Right lobe of liver (tissue), 6 donors: ENCODE results near the gene PAFAH2. TPM values are rescaled to one million over a fixed set of nuclear protein-coding genes. Genes with fewer than 3 reads are reported as not detected.

ENCODE experiments used
- ATAC-seq, 4 donors: fragments of 200-7000 bp; cut with Tn5 transposase; one replicate each; pipeline ENCODE4 v1.9.1; 2020; ENCODE audit warnings: mild to moderate bottlenecking in 4 of 4, moderate library complexity in 4 of 4
- DNase-seq, 3 donors: peaks; one replicate each; pipeline ENCODE4 v3.0.0-alpha.2; 2020
- H3K27ac ChIP-seq, 3 donors: fragments of 200-600 bp; one replicate each; pipeline ENCODE4 v1.8.0; 2022
- H3K27me3 ChIP-seq, 2 donors: fragments of 200-600 bp; one replicate each; pipeline ENCODE4 v1.8.0; 2022
- H3K36me3 ChIP-seq, 4 donors: fragments of 200-600 bp; sonication (generic) in 1 of 4; one replicate each; pipeline versions ENCODE4 v1.5.1 to v1.8.0; 2017 to 2022; ENCODE audit warnings: control low read depth in 1 of 4
- H3K4me1 ChIP-seq, 4 donors: fragments of 200-600 bp; sonication (generic) in 1 of 4; one replicate each; pipeline versions ENCODE4 v1.5.1 to v1.8.0; 2017 to 2022; ENCODE audit warnings: control low read depth in 1 of 4
- H3K4me3 ChIP-seq, 3 donors: fragments of 200-600 bp; one replicate each; pipeline ENCODE4 v1.8.0; 2022
- H3K9me3 ChIP-seq, 4 donors: fragments of 200-600 bp; sonication (generic) in 1 of 4; one replicate each; pipeline versions ENCODE4 v1.5.1 to v1.8.0; 2017 to 2022; ENCODE audit warnings: control low read depth in 1 of 4
- CTCF ChIP-seq, 4 donors: fragments of 200-600 bp in 3 of 4; fragments of 450-650 bp in 1 of 4; IDR thresholded peaks; one replicate each; pipeline versions ENCODE4 v1.5.1 to v1.8.0; 2016 to 2022; ENCODE audit warnings: antibody characterized with exemption in 4 of 4, mild to moderate bottlenecking in 2 of 4
- POLR2A ChIP-seq: fragments of 450-650 bp; IDR thresholded peaks from one replicate; pipeline ENCODE4 v1.6.1; 2017; ENCODE audit warnings: antibody characterized with exemption, mild to moderate bottlenecking
- WGBS: methylation state at CpG from one replicate; pipeline ENCODE4 v1.1.6; 2018; ENCODE audit warnings: low coverage, low lambda C conversion rate; ENCODE audit not compliant: insufficient coverage; ENCODE audit errors: missing lambda C conversion rate; 5-methylcytosine and 5-hydroxymethylcytosine counted together
- intact Hi-C, 2 donors: fragments of 100-400 bp; cut with DNase I; formaldehyde crosslinking; loops; one replicate each; pipeline versions ENCODE4 v1.11.2 to v1.14.1; 2022
- total RNA-seq, 6 experiments: library from RNA; depleted of rRNA in 2 of 6; stranded (reverse); fragments of >200 nt in 2 of 6; fragmentation: NEBNext Ultra II Directional in 3 of 6; extraction: Animal tissue kit (Norgen Biotek cat#: 25700) in 3 of 6; gene quantifications; one replicate each; pipeline versions ENCODE4 v1.1.0 to v1.2.4, GENCODE V29; 2016 to 2023
- donor health status: DM: no; HTN: yes; CAD: no.
- donor health status: DM: no; HTN: no; CAD: no.
- donor health status: DM: no; HTN: no; CAD: no.
- donor health status: DM: no; HTN: yes; CAD: no.
- donor health status: DM: no; HTN: yes; CAD: no.

The PAFAH2 gene
- total RNA-seq, 6 experiments from 2014 or later = 13.2 to 25.2 (median 18.6) TPM

DNA sequence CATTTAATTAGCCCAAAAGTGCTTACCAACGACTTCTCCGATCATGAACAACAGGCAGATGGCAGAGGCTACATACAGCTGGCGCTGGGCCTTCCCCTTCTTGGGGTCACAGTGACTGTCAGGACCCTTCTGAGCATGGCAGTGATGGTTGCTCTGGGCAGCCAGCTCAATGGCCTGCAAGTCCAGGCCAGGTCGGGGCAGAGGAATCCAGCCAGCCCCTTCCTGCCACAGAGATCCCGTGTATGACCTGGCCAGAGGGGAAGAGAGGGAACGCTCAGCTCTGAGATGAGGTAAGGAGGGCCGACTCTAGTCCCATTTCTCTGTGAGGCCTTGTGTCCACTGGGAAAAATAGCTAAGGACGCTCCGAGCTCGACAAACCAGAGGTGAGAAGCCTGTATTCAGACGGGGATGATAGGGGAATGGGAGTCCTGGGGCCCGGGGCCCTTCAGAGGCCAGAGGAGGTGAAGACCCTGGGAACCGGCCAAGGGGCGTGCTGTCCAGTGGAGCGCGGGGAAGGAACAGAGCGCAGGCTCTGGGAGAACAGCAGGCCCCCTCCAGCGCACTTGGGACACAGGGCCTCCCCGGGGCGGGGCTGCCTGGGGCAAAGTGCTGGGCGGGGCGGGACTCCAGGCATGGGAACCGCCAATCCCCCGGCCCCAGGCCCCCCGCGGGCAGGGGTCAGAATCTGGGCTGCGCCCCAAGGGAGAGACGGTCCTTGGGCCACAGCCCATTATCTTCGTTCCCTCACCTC is 47.3 kb upstream of the PAFAH2 start:
- DNase-seq (no peak), ATAC-seq (peak in 1 of 4 donors; percentile 6)
- Histone ChIP-seq H3K36me3 (no peaks in the 10 kb centered on the region), H3K27ac (no peak overlapping the region), H3K4me3 (no peak overlapping the region), H3K27me3 (peaks cover 6 to 25% of the 10 kb centered on the region in 2 donors), H3K4me1 (peaks cover 0 to 11% (median 0%) of the 10 kb centered on the region in 4 donors), H3K9me3 (no peaks in the 10 kb centered on the region)
- WGBS = 23% methylated on average over 12 of the region's 29 CpGs
- TF ChIP-seq CTCF (IDR thresholded peaks at IDR 0.05) (no peak), POLR2A (no peak)
- intact Hi-C loops = no loop called here

DNA sequence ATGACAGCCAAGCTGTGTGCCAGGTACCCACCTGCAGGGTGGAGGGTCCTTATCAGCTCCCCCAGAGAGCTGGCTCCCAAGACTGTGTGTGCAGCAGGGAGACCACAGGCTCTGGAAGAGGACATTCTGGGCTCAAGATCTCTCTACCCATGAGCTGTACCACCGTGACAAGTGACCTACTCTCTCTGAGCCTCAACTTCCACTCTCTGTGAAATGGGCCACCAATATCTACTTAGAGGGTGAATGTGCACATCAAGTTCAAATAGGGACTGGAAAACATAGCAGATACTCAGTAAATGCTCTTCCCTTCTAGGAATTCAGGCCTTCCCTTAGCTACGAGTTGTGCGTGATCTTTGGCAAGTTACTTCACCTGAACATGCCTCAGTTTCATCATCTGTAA is 46.6 kb upstream of the PAFAH2 start:
- 79% methylated on average over 3 of the region's 3 CpGs for WGBS
- Histone ChIP-seq H3K27me3 (peaks cover 6 to 25% of the 10 kb centered on the region in 2 donors), H3K9me3 (no peaks in the 10 kb centered on the region), H3K4me3 (no peak overlapping the region), H3K27ac (no peak overlapping the region), H3K36me3 (no peaks in the 10 kb centered on the region), H3K4me1 (peaks cover 0 to 11% (median 0%) of the 10 kb centered on the region in 4 donors)
- DNase-seq = no peak
- no peak for TF ChIP-seq CTCF (IDR thresholded peaks at IDR 0.05)
- TF ChIP-seq POLR2A = no peak
- no peak for ATAC-seq
- intact Hi-C loops = no loop called here

DNA sequence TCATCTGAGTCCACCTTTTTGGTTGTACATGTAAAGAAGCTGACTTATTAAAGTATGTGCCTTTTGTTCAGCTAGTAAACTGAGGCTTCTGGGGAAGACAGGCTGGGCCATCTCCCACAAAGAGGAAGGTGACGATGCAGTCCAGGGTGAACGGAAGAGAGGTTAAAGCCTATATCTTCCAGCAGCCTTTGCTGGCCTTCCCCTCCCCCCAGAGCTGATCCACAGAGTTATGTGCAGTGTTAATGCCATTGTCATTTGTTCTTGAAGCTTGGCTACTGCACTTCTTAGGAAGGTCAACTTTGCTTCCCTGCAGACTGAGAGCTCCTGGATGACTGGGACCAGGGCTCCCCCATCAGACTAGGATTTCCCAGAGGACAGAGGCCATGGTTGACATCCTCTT is 45.9 kb upstream of the PAFAH2 start:
- Histone ChIP-seq H3K36me3 (no peaks in the 10 kb centered on the region), H3K4me1 (peaks cover 0 to 11% (median 0%) of the 10 kb centered on the region in 4 donors), H3K9me3 (no peaks in the 10 kb centered on the region), H3K27me3 (peaks cover 6 to 25% of the 10 kb centered on the region in 2 donors), H3K27ac (no peak overlapping the region), H3K4me3 (no peak overlapping the region)
- no CpG with 5 or more reads among the region's 2 CpGs for WGBS
- DNase-seq = no peak
- intact Hi-C loops = no loop called here
- TF ChIP-seq POLR2A = no peak
- ATAC-seq = no peak

DNA sequence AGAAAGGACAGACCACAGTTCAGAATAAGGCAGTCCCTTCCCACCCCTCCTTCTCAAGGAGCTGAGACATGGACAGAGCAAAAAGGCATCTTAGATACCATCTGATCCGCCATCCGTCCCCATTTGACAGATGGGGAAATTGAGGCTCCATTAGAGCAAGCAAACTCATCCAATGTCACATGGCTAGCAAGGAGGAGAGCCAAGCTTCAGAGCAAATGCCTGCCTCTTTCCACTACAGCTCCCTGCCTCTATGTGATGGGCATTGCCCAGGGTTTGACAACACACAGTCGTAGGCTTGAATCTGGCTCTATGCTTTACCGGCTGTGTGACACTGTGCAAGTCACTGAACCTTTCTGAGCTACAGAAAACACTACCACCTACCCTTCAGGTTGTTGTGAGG is 44.1 kb upstream of the PAFAH2 start:
- TF ChIP-seq CTCF (IDR thresholded peaks at IDR 0.05) (no peak), POLR2A (no peak)
- ATAC-seq (no peak), DNase-seq (no peak)
- Histone ChIP-seq H3K27ac (no peak overlapping the region), H3K4me1 (peaks cover 0 to 11% (median 0%) of the 10 kb centered on the region in 4 donors), H3K27me3 (peaks cover 6 to 21% of the 10 kb centered on the region in 2 donors), H3K9me3 (no peaks in the 10 kb centered on the region), H3K4me3 (no peak overlapping the region), H3K36me3 (no peaks in the 10 kb centered on the region)
- intact Hi-C loops = no loop called here
- WGBS = 0% methylated on average over 1 of the region's 4 CpGs

GRCh38 chr1:26041401-26041800 is 43.5 kb upstream of the PAFAH2 start:
- peaks cover 0 to 10% (median 0%) of the 10 kb centered on the region in 4 donors for H3K4me1 ChIP-seq
- intact Hi-C loops = no loop called here
- no peak overlapping the region for H3K27ac ChIP-seq
- DNase-seq (no peak), ATAC-seq (no peak)
- H3K9me3 ChIP-seq = no peaks in the 10 kb centered on the region
- 90% methylated on average over 2 of the region's 7 CpGs for WGBS
- no peak overlapping the region for H3K4me3 ChIP-seq
- H3K36me3 ChIP-seq = no peaks in the 10 kb centered on the region
- TF ChIP-seq POLR2A (no peak), CTCF (IDR thresholded peaks at IDR 0.05) (no peak)
- peaks cover 4 to 15% of the 10 kb centered on the region in 2 donors for H3K27me3 ChIP-seq
